GM19397 (cell line): ENCODE data around the gene LCOR.
"Not testable (repeated sequence)": the region's sequence is repeated elsewhere in the genome, so short reads cannot be mapped to it uniquely, and the experiment has no call there.

Source experiments
- ATAC-seq: cut with Tn5 transposase; IDR thresholded peaks from one replicate; pipeline ENCODE4 v1.9.1; 2021; ENCODE audit warnings: mild to moderate bottlenecking, moderate library complexity; ENCODE audit not compliant: unreplicated experiment

Gene LCOR

GRCh38 chr10:96831867-96832720, at the start of gene LCOR:
TSS of gene LCOR (plus strand) at chr10:96832298. CDS start at chr10:96949058, 116,760 bp downstream.
- peak; percentile 69 for ATAC-seq

- no peak for ATAC-seq
Observed at GRCh38 chr10:96784253-96784652, 47.8 kb upstream of the LCOR start.

GRCh38 chr10:96789571-96790108, 42.5 kb upstream of the LCOR start:
- peak; percentile 86 for ATAC-seq

- ATAC-seq = no peak
Observed at GRCh38 chr10:96791902-96792301, 40.2 kb upstream of the LCOR start.

- no peak for ATAC-seq
Observed at GRCh38 chr10:96794836-96795733, 37.0 kb upstream of the LCOR start.

- no peak for ATAC-seq
Observed at GRCh38 chr10:96797485-96797884, 34.6 kb upstream of the LCOR start.

- no peak for ATAC-seq
Observed at GRCh38 chr10:96803288-96803664, 28.8 kb upstream of the LCOR start.

GRCh38 chr10:96814264-96814663, 17.8 kb upstream of the LCOR start:
- ATAC-seq = no peak

GRCh38 chr10:96818971-96819370, 13.1 kb upstream of the LCOR start:
- not testable (repeated sequence) for ATAC-seq

GRCh38 chr10:96820765-96821164, 11.3 kb upstream of the LCOR start:
- no peak for ATAC-seq

GRCh38 chr10:96826438-96826837, 5.7 kb upstream of the LCOR start:
- ATAC-seq = no peak

- ATAC-seq = no peak
Observed at GRCh38 chr10:96828609-96829008, 3.5 kb upstream of the LCOR start.

- ATAC-seq = no peak
Observed at GRCh38 chr10:96829029-96829773, 2.9 kb upstream of the LCOR start.

GRCh38 chr10:96830511-96831199, 1.4 kb upstream of the LCOR start:
- no peak for ATAC-seq

GRCh38 chr10:96831200-96831866, 765 bp upstream of the LCOR start:
- ATAC-seq = no peak

- ATAC-seq = peak; percentile 52
Observed at GRCh38 chr10:96832721-96833219, 672 bp downstream of the LCOR start.

- ATAC-seq = no peak
Observed at GRCh38 chr10:96833220-96834001, 1.3 kb downstream of the LCOR start.

GRCh38 chr10:96834120-96834519, 2.0 kb downstream of the LCOR start:
- no peak for ATAC-seq

- ATAC-seq = no peak
Observed at GRCh38 chr10:96835899-96836298, 3.8 kb downstream of the LCOR start.
